Breast epithelium (tissue), 3 donors: ENCODE results near the gene PCBP3.

ENCODE experiments used
- CTCF ChIP-seq, 3 donors: fragments of 450-650 bp; IDR thresholded peaks; one replicate each; pipeline ENCODE4 v1.5.1; 2016 to 2017; ENCODE audit warnings: antibody characterized with exemption in 3 of 3, mild to moderate bottlenecking in 3 of 3, moderate library complexity in 3 of 3
- POLR2A ChIP-seq: fragments of 450-650 bp; IDR thresholded peaks from one replicate; pipeline ENCODE4 v1.6.1; 2016; ENCODE audit warnings: antibody characterized with exemption, mild to moderate bottlenecking, moderate library complexity

- TF ChIP-seq CTCF (IDR thresholded peaks at IDR 0.05) (no peak), POLR2A (no peak)
Measured at GRCh38 chr21:45917241-45917640, 273.7 kb downstream of the PCBP3 start.
